HepG2 (cell line): ENCODE results near the gene ANKRD11. TPM values are rescaled to one million over a fixed set of nuclear protein-coding genes. Genes with fewer than 3 reads are reported as not detected.
A peak's percentile ranks its signal among the peaks of the same experiment; 100 is the strongest.

ENCODE experiments used
- GTF2F1 ChIP-seq: fragments of 150-350 bp; IDR thresholded peaks from 2 replicates; pipeline ENCODE4 v1.6.1; 2014; ENCODE audit warnings: low read length
- IKZF1 ChIP-seq: fragments of 450-650 bp; IDR thresholded peaks from 2 replicates; pipeline ENCODE4 v1.7.1; 2016
- KAT7 ChIP-seq: IDR thresholded peaks from 2 replicates; pipeline ENCODE4 v1.6.1; 2018; ENCODE audit warnings: borderline replicate concordance, missing compliant biosample characterization
- MYC ChIP-seq: sonication (generic); formaldehyde crosslinking; IDR thresholded peaks from 2 replicates; pipeline ENCODE4 v1.9.0; 2021; ENCODE audit warnings: missing genetic modification reagents, borderline replicate concordance
- NBN ChIP-seq: fragments of 450-650 bp; conservative IDR thresholded peaks from 2 replicates; pipeline ENCODE4 v1.6.1; 2017
- TCF12 ChIP-seq, 2 experiments: fragments of 450-650 bp in 1 of 2; sonication (generic) in 1 of 2; formaldehyde crosslinking in 1 of 2; IDR thresholded peaks; 2 replicates each; pipeline versions ENCODE4 v1.6.1 to v1.8.0; 2017 to 2022; ENCODE audit warnings: antibody characterized with exemption in 1 of 2, mild to moderate bottlenecking in 1 of 2, missing genetic modification reagents in 1 of 2, moderate library complexity in 1 of 2
- TCF7 ChIP-seq: sonication (generic); IDR thresholded peaks from 2 replicates; pipeline ENCODE4 v1.6.1; 2016; ENCODE audit warnings: antibody characterized with exemption, low read depth
- ZMAT3 ChIP-seq: sonication (generic); formaldehyde crosslinking; conservative IDR thresholded peaks from 2 replicates; pipeline ENCODE4 v1.7.0; 2021; ENCODE audit warnings: missing genetic modification reagents
- ZNF296 ChIP-seq: sonication (generic); formaldehyde crosslinking; conservative IDR thresholded peaks from 2 replicates; pipeline ENCODE4 v1.5.0; 2020; ENCODE audit warnings: mild to moderate bottlenecking, missing genetic modification reagents
- ZNF335 ChIP-seq: sonication (generic); formaldehyde crosslinking; IDR thresholded peaks from 2 replicates; pipeline ENCODE4 v1.4.0; 2020; ENCODE audit warnings: missing genetic modification reagents
- ZNF343 ChIP-seq: sonication (generic); formaldehyde crosslinking; IDR thresholded peaks from 2 replicates; pipeline ENCODE4 v1.4.0; 2020; ENCODE audit warnings: mild to moderate bottlenecking, missing genetic modification reagents
- ZNF550 ChIP-seq: sonication (generic); formaldehyde crosslinking; IDR thresholded peaks from 2 replicates; pipeline ENCODE4 v1.4.0; 2020; ENCODE audit warnings: mild to moderate bottlenecking, missing genetic modification reagents, borderline replicate concordance
- ZNF607 ChIP-seq: sonication (generic); formaldehyde crosslinking; IDR thresholded peaks from 2 replicates; pipeline ENCODE4 v1.5.1; 2020; ENCODE audit warnings: missing genetic modification reagents, mild to moderate bottlenecking, borderline replicate concordance
- ZNF644 ChIP-seq: IDR thresholded peaks from 2 replicates; pipeline ENCODE4 v1.6.1; 2016; ENCODE audit warnings: low read depth
- ZSCAN29 ChIP-seq: sonication (generic); formaldehyde crosslinking; conservative IDR thresholded peaks from 2 replicates; pipeline ENCODE4 v1.4.0; 2020; ENCODE audit warnings: mild to moderate bottlenecking, missing genetic modification reagents
- ZSCAN31 ChIP-seq: sonication (generic); formaldehyde crosslinking; IDR thresholded peaks from 2 replicates; pipeline ENCODE4 v1.5.0; 2020; ENCODE audit warnings: low read depth, mild to moderate bottlenecking, missing genetic modification reagents
- polyA plus RNA-seq, 8 experiments: library from polyadenylated mRNA; depleted of rRNA in 3 of 8; stranded (reverse) in 7 of 8; unstranded in 1 of 8; fragments of >200 nt; fragmentation: Illumina TruSeq in 4 of 8; extraction: Trizol in 4 of 8; gene quantifications; 2 replicates each; pipeline versions ENCODE4 v1.2.1 to v1.2.3, GENCODE V29; 2011 to 2016; ENCODE audit warnings: low read depth in 4 of 8, missing spikeins in 1 of 8, mixed read lengths in 1 of 8; ENCODE audit not compliant: insufficient read depth in 1 of 8
- total RNA-seq, 5 experiments: library from RNA; depleted of rRNA; stranded (reverse); fragments of >200 nt; fragmentation: Illumina TruSeq; extraction: Trizol; gene quantifications; 2 replicates each; pipeline ENCODE4 v1.2.3, GENCODE V29; 2016; ENCODE audit warnings: low read depth in 1 of 5
- TF ChIP-seq, protein P1 (sequence below): sonication (generic); formaldehyde crosslinking; IDR thresholded peaks from 2 replicates; pipeline ENCODE4 v1.8.0; 2022; ENCODE audit warnings: mild to moderate bottlenecking, missing genetic modification reagents, borderline replicate concordance
- TF ChIP-seq, protein P2 (sequence below): sonication (generic); formaldehyde crosslinking; IDR thresholded peaks from 2 replicates; pipeline ENCODE4 v1.8.1; 2022; ENCODE audit warnings: low read depth, mild to moderate bottlenecking, missing genetic modification reagents
- TF ChIP-seq, protein P3 (sequence below): sonication (generic); formaldehyde crosslinking; IDR thresholded peaks from 2 replicates; pipeline ENCODE4 v1.4.0; 2020; ENCODE audit warnings: missing genetic modification reagents, mild to moderate bottlenecking, borderline replicate concordance

Gene ANKRD11
- total and polyA plus RNA-seq, 2 of the 13 experiments (the other 11 are each of a cell fraction or from before 2014, with no cell fraction given), result 21.4 to 38.4 TPM

DNA sequence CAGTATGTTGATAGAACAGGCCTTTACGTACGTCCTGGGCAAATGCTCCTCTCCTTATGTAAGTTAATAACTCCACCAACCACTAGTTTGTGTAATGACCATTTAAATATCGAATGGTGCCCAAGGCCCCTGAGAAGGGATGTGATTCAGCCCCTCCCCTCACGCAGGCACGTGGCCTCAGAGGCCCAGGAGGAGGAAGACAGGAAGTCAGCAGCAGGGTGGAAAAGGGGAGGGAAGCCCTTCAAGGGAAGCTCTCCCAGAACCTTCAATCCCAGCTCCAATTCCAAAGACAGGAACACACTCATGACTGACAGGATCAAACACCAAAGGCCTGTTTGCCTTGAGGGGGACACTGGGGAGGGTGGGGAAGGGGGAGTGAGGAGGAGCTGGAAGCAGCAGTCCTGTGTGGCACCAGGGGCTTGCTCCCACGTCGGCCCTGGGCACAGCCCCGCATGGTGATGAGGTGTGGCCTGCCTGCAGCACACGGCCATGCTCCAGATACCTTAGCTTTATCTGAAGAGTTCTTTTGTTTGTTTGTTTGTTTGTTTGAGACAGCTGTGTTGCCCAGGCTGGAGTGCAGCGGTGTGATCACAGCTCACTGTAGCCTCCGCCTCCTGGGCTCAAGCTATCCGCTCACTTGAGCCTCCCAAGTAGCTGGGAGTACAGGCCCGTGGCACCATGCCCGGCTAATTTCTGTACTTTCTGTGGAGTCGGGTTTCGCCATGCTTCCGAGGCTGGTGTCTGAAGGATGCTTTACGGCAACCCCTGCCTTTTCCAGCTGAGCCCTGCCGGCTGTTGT is 167.8 kb downstream of the ANKRD11 start (continued):
- no peak for TF ChIP-seq IKZF1
- no peak for TF ChIP-seq ZNF296 (CRISPR knock-in tag)
- TF ChIP-seq, protein P1, sequence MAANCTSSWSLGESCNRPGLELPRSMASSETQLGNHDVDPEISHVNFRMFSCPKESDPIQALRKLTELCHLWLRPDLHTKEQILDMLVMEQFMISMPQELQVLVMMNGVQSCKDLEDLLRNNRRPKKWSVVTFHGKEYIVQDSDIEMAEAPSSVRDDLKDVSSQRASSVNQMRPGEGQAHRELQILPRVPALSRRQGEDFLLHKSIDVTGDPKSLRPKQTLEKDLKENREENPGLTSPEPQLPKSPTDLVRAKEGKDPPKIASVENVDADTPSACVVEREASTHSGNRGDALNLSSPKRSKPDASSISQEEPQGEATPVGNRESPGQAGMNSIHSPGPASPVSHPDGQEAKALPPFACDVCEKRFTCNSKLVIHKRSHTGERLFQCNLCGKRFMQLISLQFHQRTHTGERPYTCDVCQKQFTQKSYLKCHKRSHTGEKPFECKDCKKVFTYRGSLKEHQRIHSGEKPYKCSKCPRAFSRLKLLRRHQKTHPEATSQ (CRISPR knock-in tag), result no peak
- no peak for TF ChIP-seq ZNF644
- TF ChIP-seq TCF12 (IDR thresholded peaks at IDR 0.05), result no peak
- no peak for TF ChIP-seq TCF12 (CRISPR knock-in tag; IDR thresholded peaks at IDR 0.05)
- TF ChIP-seq ZMAT3 (CRISPR knock-in tag), result no peak
- no peak for TF ChIP-seq ZNF607
- no peak for TF ChIP-seq ZSCAN29 (CRISPR knock-in tag)
- TF ChIP-seq, protein P2, sequence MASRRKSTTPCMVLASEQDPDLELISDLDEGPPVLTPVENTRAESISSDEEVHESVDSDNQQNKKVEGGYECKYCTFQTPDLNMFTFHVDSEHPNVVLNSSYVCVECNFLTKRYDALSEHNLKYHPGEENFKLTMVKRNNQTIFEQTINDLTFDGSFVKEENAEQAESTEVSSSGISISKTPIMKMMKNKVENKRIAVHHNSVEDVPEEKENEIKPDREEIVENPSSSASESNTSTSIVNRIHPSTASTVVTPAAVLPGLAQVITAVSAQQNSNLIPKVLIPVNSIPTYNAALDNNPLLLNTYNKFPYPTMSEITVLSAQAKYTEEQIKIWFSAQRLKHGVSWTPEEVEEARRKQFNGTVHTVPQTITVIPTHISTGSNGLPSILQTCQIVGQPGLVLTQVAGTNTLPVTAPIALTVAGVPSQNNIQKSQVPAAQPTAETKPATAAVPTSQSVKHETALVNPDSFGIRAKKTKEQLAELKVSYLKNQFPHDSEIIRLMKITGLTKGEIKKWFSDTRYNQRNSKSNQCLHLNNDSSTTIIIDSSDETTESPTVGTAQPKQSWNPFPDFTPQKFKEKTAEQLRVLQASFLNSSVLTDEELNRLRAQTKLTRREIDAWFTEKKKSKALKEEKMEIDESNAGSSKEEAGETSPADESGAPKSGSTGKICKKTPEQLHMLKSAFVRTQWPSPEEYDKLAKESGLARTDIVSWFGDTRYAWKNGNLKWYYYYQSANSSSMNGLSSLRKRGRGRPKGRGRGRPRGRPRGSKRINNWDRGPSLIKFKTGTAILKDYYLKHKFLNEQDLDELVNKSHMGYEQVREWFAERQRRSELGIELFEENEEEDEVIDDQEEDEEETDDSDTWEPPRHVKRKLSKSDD, result no peak
- no peak for TF ChIP-seq KAT7
- no peak for TF ChIP-seq ZNF343 (CRISPR knock-in tag)
- TF ChIP-seq ZSCAN31 (CRISPR knock-in tag), result no peak
- no peak for TF ChIP-seq GTF2F1
- TF ChIP-seq ZNF335 (CRISPR knock-in tag), result peak; percentile 53; the same call in 1 of the 2 replicates
- TF ChIP-seq NBN, result no peak
- TF ChIP-seq, protein P3, sequence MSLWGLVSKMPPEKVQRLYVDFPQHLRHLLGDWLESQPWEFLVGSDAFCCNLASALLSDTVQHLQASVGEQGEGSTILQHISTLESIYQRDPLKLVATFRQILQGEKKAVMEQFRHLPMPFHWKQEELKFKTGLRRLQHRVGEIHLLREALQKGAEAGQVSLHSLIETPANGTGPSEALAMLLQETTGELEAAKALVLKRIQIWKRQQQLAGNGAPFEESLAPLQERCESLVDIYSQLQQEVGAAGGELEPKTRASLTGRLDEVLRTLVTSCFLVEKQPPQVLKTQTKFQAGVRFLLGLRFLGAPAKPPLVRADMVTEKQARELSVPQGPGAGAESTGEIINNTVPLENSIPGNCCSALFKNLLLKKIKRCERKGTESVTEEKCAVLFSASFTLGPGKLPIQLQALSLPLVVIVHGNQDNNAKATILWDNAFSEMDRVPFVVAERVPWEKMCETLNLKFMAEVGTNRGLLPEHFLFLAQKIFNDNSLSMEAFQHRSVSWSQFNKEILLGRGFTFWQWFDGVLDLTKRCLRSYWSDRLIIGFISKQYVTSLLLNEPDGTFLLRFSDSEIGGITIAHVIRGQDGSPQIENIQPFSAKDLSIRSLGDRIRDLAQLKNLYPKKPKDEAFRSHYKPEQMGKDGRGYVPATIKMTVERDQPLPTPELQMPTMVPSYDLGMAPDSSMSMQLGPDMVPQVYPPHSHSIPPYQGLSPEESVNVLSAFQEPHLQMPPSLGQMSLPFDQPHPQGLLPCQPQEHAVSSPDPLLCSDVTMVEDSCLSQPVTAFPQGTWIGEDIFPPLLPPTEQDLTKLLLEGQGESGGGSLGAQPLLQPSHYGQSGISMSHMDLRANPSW (CRISPR knock-in tag), result no peak
- no peak for TF ChIP-seq ZNF550
- TF ChIP-seq MYC (CRISPR knock-in tag), result peak; percentile 50; the same call in 1 of the 2 replicates
- no peak for TF ChIP-seq TCF7
